Measurements from ENCODE around the gene AOPEP. TPM values are rescaled to one million over a fixed set of nuclear protein-coding genes. Genes with fewer than 3 reads are reported as not detected.
"Not testable (repeated sequence)": the region's sequence is repeated elsewhere in the genome, so short reads cannot be mapped to it uniquely, and the experiment has no call there.

Gene AOPEP
- total RNA-seq, 4 donors from 2014 or later, result 56.5 to 160 (median 103) TPM

- Histone ChIP-seq H3K36me3 (no peaks in the 10 kb centered on the region), H3K4me3 (no peak overlapping the region), H3K27ac (no peak overlapping the region), H3K27me3 (no peaks in the 10 kb centered on the region), H3K9me3 (no peaks in the 10 kb centered on the region), H3K4me1 (no peaks in the 10 kb centered on the region)
- intact Hi-C loops (cut with DNase I; ENCODE audit: low total_unique reads), result no loop called here
- in situ Hi-C loops (cut with MboI; ENCODE audit: low sequenced_read_pairs in 4 of 4), result no loop called here
- ATAC-seq, result no peak
- no peak for DNase-seq
- TF ChIP-seq POLR2A (IDR thresholded peaks at IDR 0.05) (no peak), CTCF (IDR thresholded peaks at IDR 0.05 in 4 of 5, conservative IDR thresholded peaks at IDR 0.05 in 1 of 5) (no peak)
These were observed 234.5 kb downstream of the AOPEP start for GRCh38 chr9:94960964-94961363.

GRCh38 chr9:94961870-94962269 is 235.4 kb downstream of the AOPEP start:
- no peak for ATAC-seq
- DNase-seq, result no peak
- Histone ChIP-seq H3K9me3 (no peaks in the 10 kb centered on the region), H3K27me3 (no peaks in the 10 kb centered on the region), H3K36me3 (no peaks in the 10 kb centered on the region), H3K27ac (no peak overlapping the region), H3K4me3 (no peak overlapping the region), H3K4me1 (no peaks in the 10 kb centered on the region)
- in situ Hi-C loops (cut with MboI; ENCODE audit: low sequenced_read_pairs in 4 of 4) (no loop called here), intact Hi-C loops (cut with DNase I; ENCODE audit: low total_unique reads) (no loop called here)
- no peak for TF ChIP-seq CTCF (IDR thresholded peaks at IDR 0.05 in 4 of 5, conservative IDR thresholded peaks at IDR 0.05 in 1 of 5)
- TF ChIP-seq POLR2A (IDR thresholded peaks at IDR 0.05), result no peak

DNA sequence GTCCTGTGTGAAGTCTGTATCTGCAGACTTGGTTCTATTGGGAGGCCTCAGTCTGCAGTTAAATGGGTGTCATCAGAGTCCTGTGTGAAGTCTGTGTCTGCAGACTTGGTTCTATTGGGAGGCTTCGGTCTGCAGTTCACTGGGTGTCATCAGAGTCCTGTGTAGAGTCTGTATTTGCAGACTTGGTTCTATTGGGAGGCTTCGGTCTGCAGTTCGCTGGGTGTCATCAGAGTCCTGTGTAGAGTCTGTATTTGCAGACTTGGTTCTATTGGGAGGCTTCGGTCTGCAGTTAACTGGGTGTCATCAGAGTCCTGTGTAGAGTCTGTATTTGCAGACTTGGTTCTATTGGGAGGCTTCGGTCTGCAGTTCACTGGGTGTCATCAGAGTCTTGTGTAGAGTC is 239.1 kb downstream of the AOPEP start:
- intact Hi-C loops (cut with DNase I; ENCODE audit: low total_unique reads); H3K36me3 ChIP-seq; H3K4me1 ChIP-seq; DNase-seq; ATAC-seq; H3K4me3 ChIP-seq; H3K27me3 ChIP-seq; H3K9me3 ChIP-seq; in situ Hi-C loops (cut with MboI; ENCODE audit: low sequenced_read_pairs in 4 of 4); H3K27ac ChIP-seq: not testable (repeated sequence)

GRCh38 chr9:94966046-94966445 is 239.5 kb downstream of the AOPEP start:
- H3K36me3 ChIP-seq; in situ Hi-C loops (cut with MboI; ENCODE audit: low sequenced_read_pairs in 4 of 4); intact Hi-C loops (cut with DNase I; ENCODE audit: low total_unique reads); ATAC-seq; H3K27me3 ChIP-seq; H3K27ac ChIP-seq; H3K4me1 ChIP-seq; DNase-seq; H3K9me3 ChIP-seq; H3K4me3 ChIP-seq: not testable (repeated sequence)

- no peak for TF ChIP-seq POLR2A (IDR thresholded peaks at IDR 0.05)
- TF ChIP-seq CTCF (IDR thresholded peaks at IDR 0.05 in 4 of 5, conservative IDR thresholded peaks at IDR 0.05 in 1 of 5), result no peak
- in situ Hi-C loops (cut with MboI; ENCODE audit: low sequenced_read_pairs in 4 of 4), result no loop called here
- Histone ChIP-seq H3K9me3 (no peaks in the 10 kb centered on the region), H3K27ac (no peak overlapping the region), H3K4me1 (no peaks in the 10 kb centered on the region), H3K36me3 (no peaks in the 10 kb centered on the region), H3K27me3 (no peaks in the 10 kb centered on the region), H3K4me3 (no peak overlapping the region)
- DNase-seq (no peak), ATAC-seq (no peak)
- intact Hi-C loops (cut with DNase I; ENCODE audit: low total_unique reads), result no loop called here
These were observed 241.0 kb downstream of the AOPEP start for GRCh38 chr9:94967482-94967881.

- DNase-seq (no peak), ATAC-seq (no peak)
- Histone ChIP-seq H3K4me1 (peaks cover 4 to 12% of the 10 kb centered on the region in 2 donors), H3K9me3 (no peaks in the 10 kb centered on the region), H3K27ac (no peak overlapping the region), H3K4me3 (no peak overlapping the region), H3K27me3 (no peaks in the 10 kb centered on the region), H3K36me3 (no peaks in the 10 kb centered on the region)
- in situ Hi-C loops (cut with MboI; ENCODE audit: low sequenced_read_pairs in 4 of 4) (no loop called here), intact Hi-C loops (cut with DNase I; ENCODE audit: low total_unique reads) (no loop called here)
- TF ChIP-seq POLR2A (IDR thresholded peaks at IDR 0.05) (no peak), CTCF (IDR thresholded peaks at IDR 0.05 in 4 of 5, conservative IDR thresholded peaks at IDR 0.05 in 1 of 5) (no peak)
These were observed 245.1 kb downstream of the AOPEP start for GRCh38 chr9:94971378-94972131.
